K562 (cell line): Measurements from ENCODE around the gene SOWAHA. TPM values are rescaled to one million over a fixed set of nuclear protein-coding genes. Genes with fewer than 3 reads are reported as not detected.

Experiments used
- ATAC-seq: fragments of 200-7000 bp; cut with Tn5 transposase; 3 replicates; pipeline ENCODE4 v1.9.1; 2020; ENCODE audit warnings: moderate library complexity
- BruUV-seq: library from RNA; stranded (reverse); fragments of 400-500 nt; replicated peaks from 2 replicates; lab custom pipeline; 2021; lab: Mats Ljungman, UMichigan
- CTCF ChIA-PET: fragments of 300-600 bp; formaldehyde crosslinking; extraction: SDS; loops from one replicate; lab custom pipeline; 2021; ENCODE audit warnings: low intra/inter-chr PET ratio; lab: Yijun Ruan, JAX
- POLR2A ChIA-PET: fragments of 300-600, 350-650 bp; sonication (Branson Sonifier 250); formaldehyde crosslinking; extraction: SDS; loops from one replicate; lab custom pipeline; 2021; ENCODE audit warnings: antibody characterized with exemption, inconsistent platforms; lab: Yijun Ruan, JAX
- DNase-seq, 4 experiments: peaks; one replicate each; pipeline versions ENCODE4 v3.0.0 to v3.0.0-alpha.2; 2011 to 2018; ENCODE audit warnings: low spot score in 3 of 4, mixed read lengths in 3 of 4; ENCODE audit errors: extremely low read depth in 1 of 4
- FAIRE-seq: peaks from 2 replicates; lab custom pipeline; 2011; peaks lifted over from hg19 to GRCh38; lab: Jason Lieb, UNC
- H2AFZ ChIP-seq: 2 replicates; pipeline ENCODE4 v1.6.0; 2011; ENCODE audit warnings: low read depth, low read length, control low read depth, inconsistent platforms
- H3K27ac ChIP-seq: fragments of 200-600 bp; 3 replicates; pipeline ENCODE4 v1.8.0; 2011; ENCODE audit warnings: low read depth, mild to moderate bottlenecking, control low read depth, inconsistent platforms, low read length, moderate library complexity, mixed read lengths; ENCODE audit errors: extremely low read depth
- H3K27me3 ChIP-seq, 2 experiments: fragments of 300-600 bp in 1 of 2; 2 replicates in 1 of 2; 3 replicates in 1 of 2; pipeline versions ENCODE4 v1.6.0 to v1.8.0; 2011; ENCODE audit warnings: inconsistent platforms in 2 of 2, low read length in 2 of 2, mild to moderate bottlenecking in 1 of 2, mixed read lengths in 1 of 2, moderate library complexity in 1 of 2; ENCODE audit not compliant: control insufficient read depth in 2 of 2, insufficient read depth in 2 of 2
- H3K36me3 ChIP-seq: fragments of 300-600 bp; 3 replicates; pipeline ENCODE4 v1.8.0; 2011; ENCODE audit warnings: mild to moderate bottlenecking, low read length, inconsistent platforms; ENCODE audit not compliant: control insufficient read depth, insufficient read depth
- H3K4me1 ChIP-seq, 2 experiments: fragments of 200-600 bp in 1 of 2; replicated peaks in 1 of 2; 2 replicates in 1 of 2; 3 replicates in 1 of 2; pipeline versions ENCODE4 v1.5.1 to v1.8.0; 2011; ENCODE audit warnings: inconsistent platforms in 2 of 2, low read length in 2 of 2, mild to moderate bottlenecking in 1 of 2, mixed read lengths in 1 of 2, moderate library complexity in 1 of 2; ENCODE audit not compliant: control insufficient read depth in 2 of 2, insufficient read depth in 2 of 2
- H3K4me2 ChIP-seq: 2 replicates; pipeline ENCODE4 v1.6.1; 2011; ENCODE audit warnings: low read length, control low read depth, inconsistent platforms, mixed read lengths; ENCODE audit not compliant: insufficient read depth
- H3K4me3 ChIP-seq: fragments of 200-600 bp; sonication (generic), shearing (Covaris generic); 2 replicates; pipeline ENCODE4 v1.5.1; 2016; ENCODE audit warnings: control low read depth, inconsistent platforms
- H3K79me2 ChIP-seq: fragments of 200-600 bp; 3 replicates; pipeline ENCODE4 v1.8.0; 2011; ENCODE audit warnings: low read length, inconsistent platforms; ENCODE audit not compliant: control insufficient read depth, insufficient read depth
- H3K9ac ChIP-seq, 2 experiments: 2 replicates each; pipeline versions ENCODE4 v1.6.0 to v1.6.1; 2011; ENCODE audit warnings: low read depth in 2 of 2, low read length in 2 of 2, control low read depth in 1 of 2, inconsistent platforms in 1 of 2, mild to moderate bottlenecking in 1 of 2, mixed read lengths in 1 of 2; ENCODE audit not compliant: insufficient read depth in 1 of 2
- H3K9me1 ChIP-seq: one replicate; pipeline ENCODE4 v1.6.0; 2011; ENCODE audit warnings: inconsistent platforms, mild to moderate bottlenecking, low read length, moderate library complexity; ENCODE audit not compliant: control insufficient read depth, insufficient read depth
- H3K9me3 ChIP-seq: replicated peaks from 2 replicates; pipeline ENCODE4 v1.5.1; 2011; ENCODE audit warnings: low read depth, low read length, inconsistent platforms; ENCODE audit not compliant: control insufficient read depth, insufficient read depth
- H4K20me1 ChIP-seq: replicated peaks from 2 replicates; pipeline ENCODE4 v1.6.1; 2011; ENCODE audit warnings: low read length, inconsistent platforms, mixed read lengths; ENCODE audit not compliant: control insufficient read depth, insufficient read depth
- CTBP1 ChIP-seq: fragments of 450-650 bp; IDR thresholded peaks from 2 replicates; pipeline ENCODE4 v1.6.1; 2016; ENCODE audit warnings: borderline replicate concordance
- HMG20A ChIP-seq: fragments of 450-650 bp; formaldehyde crosslinking; conservative IDR thresholded peaks from 2 replicates; pipeline ENCODE4 v1.4.0; 2020; ENCODE audit warnings: mild to moderate bottlenecking, mixed read lengths
- POLR2AphosphoS2 ChIP-seq: IDR thresholded peaks from 2 replicates; pipeline ENCODE4 v1.6.1; 2012; ENCODE audit warnings: low read length, improper control_type of control experiment
- POU5F1 ChIP-seq: fragments of 150-350 bp; IDR thresholded peaks from 2 replicates; pipeline ENCODE4 v1.6.1; 2014; ENCODE audit warnings: borderline replicate concordance, low read length, low read depth, mild to moderate bottlenecking; ENCODE audit not compliant: partially characterized antibody
- ZNF197 ChIP-seq: fragments of 200-800 bp; sonication (Bioruptor generic); IDR thresholded peaks from 2 replicates; pipeline ENCODE4 v1.6.1; 2016; ENCODE audit warnings: low read depth, missing genetic modification characterization, missing compliant biosample characterization
- WGBS: fragments of 100-300 bp; shearing (Covaris generic); methylation state at CpG from one replicate; pipeline ENCODE4 v1.1.6; 2016; ENCODE audit warnings: low coverage, mixed read lengths; ENCODE audit not compliant: insufficient coverage; ENCODE audit errors: missing lambda C conversion rate; 5-methylcytosine and 5-hydroxymethylcytosine counted together
- in situ Hi-C: fragments of 300-500 bp; cut with MboI; formaldehyde crosslinking; loops from 4 replicates; pipeline ENCODE4 v1.15.0; 2018; ENCODE audit warnings: inconsistent platforms, mixed read lengths
- intact Hi-C: fragments of 100-400 bp; cut with micrococcal nuclease; formaldehyde crosslinking; loops from 2 replicates; pipeline ENCODE4 v1.14.2; 2022
- polyA plus RNA-seq, 8 experiments: library from polyadenylated mRNA; depleted of rRNA in 4 of 8; stranded (reverse) in 5 of 8; unstranded in 3 of 8; fragments of >200 nt; fragmentation: Nextera tagmentation in 2 of 8; fragmentation: Illumina TruSeq in 1 of 8; extraction: Ambion mirVana in 2 of 8; extraction: Trizol in 1 of 8; gene quantifications; 2 replicates each; pipeline versions ENCODE4 v1.2.1 to v1.2.3, GENCODE V29; 2011 to 2014; ENCODE audit warnings: inconsistent platforms in 1 of 8, missing spikeins in 1 of 8
- total RNA-seq, 7 experiments: library from RNA; depleted of rRNA in 6 of 7; stranded (reverse); fragments of >200 nt in 6 of 7; fragmentation: Illumina TruSeq in 2 of 7; extraction: Trizol in 2 of 7; gene quantifications; 2 replicates each; pipeline versions ENCODE4 v1.2.1 to v1.2.3, GENCODE V29; 2011 to 2021; ENCODE audit warnings: low replicate concordance in 1 of 7
- TF ChIP-seq, protein P1 (sequence below): sonication (generic); formaldehyde crosslinking; IDR thresholded peaks from 2 replicates; pipeline ENCODE4 v1.8.1; 2022; ENCODE audit warnings: missing genetic modification reagents
- TF ChIP-seq, protein P2 (sequence below): sonication (generic); formaldehyde crosslinking; IDR thresholded peaks from 2 replicates; pipeline ENCODE4 v1.5.0; 2020; ENCODE audit warnings: missing genetic modification reagents

SOWAHA gene
- total and polyA plus RNA-seq, 9 of the 15 experiments (the other 6 are each of a cell fraction or from before 2014, with no cell fraction given) = not detected

- TF ChIP-seq, protein P1, sequence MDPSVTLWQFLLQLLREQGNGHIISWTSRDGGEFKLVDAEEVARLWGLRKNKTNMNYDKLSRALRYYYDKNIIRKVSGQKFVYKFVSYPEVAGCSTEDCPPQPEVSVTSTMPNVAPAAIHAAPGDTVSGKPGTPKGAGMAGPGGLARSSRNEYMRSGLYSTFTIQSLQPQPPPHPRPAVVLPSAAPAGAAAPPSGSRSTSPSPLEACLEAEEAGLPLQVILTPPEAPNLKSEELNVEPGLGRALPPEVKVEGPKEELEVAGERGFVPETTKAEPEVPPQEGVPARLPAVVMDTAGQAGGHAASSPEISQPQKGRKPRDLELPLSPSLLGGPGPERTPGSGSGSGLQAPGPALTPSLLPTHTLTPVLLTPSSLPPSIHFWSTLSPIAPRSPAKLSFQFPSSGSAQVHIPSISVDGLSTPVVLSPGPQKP (CRISPR knock-in tag) = no peak
- TF ChIP-seq HMG20A (CRISPR knock-in tag) = no peak
- no peak for TF ChIP-seq POU5F1
- no peak for TF ChIP-seq ZNF197 (CRISPR knock-in tag)
- no peak for TF ChIP-seq POLR2AphosphoS2
Observed at GRCh38 chr5:132839426-132840301, 26.6 kb downstream of the SOWAHA start (continued).

- Histone ChIP-seq H4K20me1 (no peaks in the 10 kb centered on the region), H3K9me3 (no peaks in the 10 kb centered on the region), H3K79me2 (no peaks in the 10 kb centered on the region), H3K4me2 (no peak overlapping the region), H3K4me1 (peaks cover 0 to 19% of the 10 kb centered on the region in 2 experiments; a peak in 3 of 5 replicates), H3K9ac (no peak overlapping the region), H2AFZ (peak overlapping the region; percentile 69), H3K27me3 (no peaks in the 10 kb centered on the region), H3K9me1 (no peaks in the 10 kb centered on the region), H3K4me3 (no peak overlapping the region), H3K36me3 (no peaks in the 10 kb centered on the region), H3K27ac (no peak overlapping the region)
- in situ Hi-C loops = no loop called here
- 10% methylated on average over 3 of the region's 3 CpGs for WGBS
- CTCF ChIA-PET = no interaction called here
- POLR2A ChIA-PET = interaction anchor here (1.4 to 1.6 kb wide), 3 partner anchors 9 to 14 kb away, joined by 3 to 8 read pairs (median 4); partner anchors contain the start of gene SHROOM1
- no TSS peak for BruUV-seq
- DNase-seq (no peak), ATAC-seq (peak; percentile 52), FAIRE-seq (no peak)
- intact Hi-C loops = no loop called here
- TF ChIP-seq CTBP1 = peak; percentile 51; the same call in 1 of the 2 replicates
- TF ChIP-seq, protein P2, sequence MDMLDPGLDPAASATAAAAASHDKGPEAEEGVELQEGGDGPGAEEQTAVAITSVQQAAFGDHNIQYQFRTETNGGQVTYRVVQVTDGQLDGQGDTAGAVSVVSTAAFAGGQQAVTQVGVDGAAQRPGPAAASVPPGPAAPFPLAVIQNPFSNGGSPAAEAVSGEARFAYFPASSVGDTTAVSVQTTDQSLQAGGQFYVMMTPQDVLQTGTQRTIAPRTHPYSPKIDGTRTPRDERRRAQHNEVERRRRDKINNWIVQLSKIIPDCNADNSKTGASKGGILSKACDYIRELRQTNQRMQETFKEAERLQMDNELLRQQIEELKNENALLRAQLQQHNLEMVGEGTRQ = no peak
- TF ChIP-seq, all 486 proteins: peak for 1
Observed at GRCh38 chr5:132840313-132840712, 27.2 kb downstream of the SOWAHA start.
